Measurements from ENCODE around the gene COBLL1.

GRCh38 chr2:164764996-164765395 is 76.6 kb downstream of the COBLL1 start:
- TF ChIP-seq, protein P1, sequence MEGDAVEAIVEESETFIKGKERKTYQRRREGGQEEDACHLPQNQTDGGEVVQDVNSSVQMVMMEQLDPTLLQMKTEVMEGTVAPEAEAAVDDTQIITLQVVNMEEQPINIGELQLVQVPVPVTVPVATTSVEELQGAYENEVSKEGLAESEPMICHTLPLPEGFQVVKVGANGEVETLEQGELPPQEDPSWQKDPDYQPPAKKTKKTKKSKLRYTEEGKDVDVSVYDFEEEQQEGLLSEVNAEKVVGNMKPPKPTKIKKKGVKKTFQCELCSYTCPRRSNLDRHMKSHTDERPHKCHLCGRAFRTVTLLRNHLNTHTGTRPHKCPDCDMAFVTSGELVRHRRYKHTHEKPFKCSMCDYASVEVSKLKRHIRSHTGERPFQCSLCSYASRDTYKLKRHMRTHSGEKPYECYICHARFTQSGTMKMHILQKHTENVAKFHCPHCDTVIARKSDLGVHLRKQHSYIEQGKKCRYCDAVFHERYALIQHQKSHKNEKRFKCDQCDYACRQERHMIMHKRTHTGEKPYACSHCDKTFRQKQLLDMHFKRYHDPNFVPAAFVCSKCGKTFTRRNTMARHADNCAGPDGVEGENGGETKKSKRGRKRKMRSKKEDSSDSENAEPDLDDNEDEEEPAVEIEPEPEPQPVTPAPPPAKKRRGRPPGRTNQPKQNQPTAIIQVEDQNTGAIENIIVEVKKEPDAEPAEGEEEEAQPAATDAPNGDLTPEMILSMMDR (IDR thresholded peaks at IDR 0.05) = no peak
- no peak for TF ChIP-seq EZH2 (IDR thresholded peaks at IDR 0.05)
- no peak for TF ChIP-seq EZH2phosphoT487 (IDR thresholded peaks at IDR 0.05)

Data from neural progenitor cell (in vitro differentiated cells).